Smooth muscle cell (in vitro differentiated cells): ENCODE data around the gene ETV6. TPM values are rescaled to one million over a fixed set of nuclear protein-coding genes. Genes with fewer than 3 reads are reported as not detected.
"Not testable (repeated sequence)": the region's sequence is repeated elsewhere in the genome, so short reads cannot be mapped to it uniquely, and the experiment has no call there.

Source experiments
- DNase-seq: peaks from one replicate; lab custom pipeline; 2025; ENCODE audit not compliant: unreplicated experiment; lab: John Stamatoyannopoulos, UW
- H2AFZ ChIP-seq: fragments of 200-600 bp; sonication (generic); 2 replicates; pipeline ENCODE4 v1.6.0; 2016; ENCODE audit warnings: antibody characterized with exemption, low read depth, mild to moderate bottlenecking
- H3F3A ChIP-seq: fragments of 200-600 bp; sonication (generic); 2 replicates; pipeline ENCODE4 v1.6.0; 2017; ENCODE audit warnings: antibody characterized with exemption, low read depth
- H3K27ac ChIP-seq: fragments of 200-600 bp; sonication (generic); 2 replicates; pipeline ENCODE4 v1.5.1; 2016; ENCODE audit warnings: low read depth, mild to moderate bottlenecking
- H3K27me3 ChIP-seq: fragments of 200-600 bp; sonication (generic); 2 replicates; pipeline ENCODE4 v1.6.1; 2016; ENCODE audit warnings: low read depth, mild to moderate bottlenecking
- H3K36me3 ChIP-seq: fragments of 200-600 bp; sonication (generic); 2 replicates; pipeline ENCODE4 v1.5.1; 2016; ENCODE audit warnings: low read depth
- H3K4me1 ChIP-seq: fragments of 200-600 bp; sonication (generic); 2 replicates; pipeline ENCODE4 v1.5.1; 2016; ENCODE audit warnings: low read depth
- H3K4me2 ChIP-seq: fragments of 200-600 bp; sonication (generic); 2 replicates; pipeline ENCODE4 v1.6.0; 2016; ENCODE audit warnings: mild to moderate bottlenecking
- H3K4me3 ChIP-seq: fragments of 200-600 bp; sonication (generic); 2 replicates; pipeline ENCODE4 v1.5.1; 2016; ENCODE audit warnings: mild to moderate bottlenecking
- H3K79me2 ChIP-seq: fragments of 200-600 bp; sonication (generic); 2 replicates; pipeline ENCODE4 v1.6.0; 2016; ENCODE audit warnings: low read depth, mild to moderate bottlenecking
- H3K9ac ChIP-seq: fragments of 200-600 bp; sonication (generic); 2 replicates; pipeline ENCODE4 v1.6.0; 2016; ENCODE audit warnings: low read depth
- H3K9me3 ChIP-seq: fragments of 200-600 bp; sonication (generic); replicated peaks from 2 replicates; pipeline ENCODE4 v1.5.1; 2016; ENCODE audit warnings: low read depth
- H4K20me1 ChIP-seq: fragments of 200-600 bp; sonication (generic); 2 replicates; pipeline ENCODE4 v1.6.0; 2016; ENCODE audit warnings: low read depth
- CTCF ChIP-seq: fragments of 200-600 bp; sonication (generic); IDR thresholded peaks from 2 replicates; pipeline ENCODE4 v1.5.1; 2017; ENCODE audit warnings: borderline replicate concordance, mild to moderate bottlenecking, antibody characterized with exemption; ENCODE audit not compliant: insufficient read depth, poor library complexity, severe bottlenecking
- WGBS: methylation state at CpG from one replicate; pipeline ENCODE4 v1.1.7; 2016; ENCODE audit warnings: low lambda C conversion rate; 5-methylcytosine and 5-hydroxymethylcytosine counted together
- polyA plus RNA-seq: library from polyadenylated mRNA; unstranded; fragments of >200 nt; fragmentation: Nextera tagmentation; extraction: Ambion mirVana; gene quantifications from 2 replicates; pipeline ENCODE4 v1.2.1, GENCODE V29; 2016
- total RNA-seq: library from RNA; depleted of rRNA; stranded (reverse); fragments of >200 nt; gene quantifications from 2 replicates; pipeline ENCODE4 v1.2.3, GENCODE V29; 2014

The ETV6 gene
- total and polyA plus RNA-seq, 2 experiments from 2014 or later = 11.5 to 23.8 TPM

GRCh38 chr12:11621797-11622423 is 27.6 kb upstream of the ETV6 start:
- H3F3A ChIP-seq = peaks cover 14% of the 10 kb centered on the region
- H3K27me3 ChIP-seq = no peaks in the 10 kb centered on the region
- 62% methylated on average over 5 of the region's 5 CpGs for WGBS
- H3K9ac ChIP-seq = no peak overlapping the region
- no peak overlapping the region for H3K4me2 ChIP-seq
- no peak overlapping the region for H3K4me3 ChIP-seq
- peak overlapping the region; percentile 76 for H3K27ac ChIP-seq
- H2AFZ ChIP-seq = no peak overlapping the region
- no peaks in the 10 kb centered on the region for H3K79me2 ChIP-seq
- H3K9me3 ChIP-seq = no peaks in the 10 kb centered on the region
- peaks cover 19% of the 10 kb centered on the region for H3K4me1 ChIP-seq
- no peaks in the 10 kb centered on the region for H4K20me1 ChIP-seq
- H3K36me3 ChIP-seq = no peaks in the 10 kb centered on the region
- DNase-seq = no peak
- no peak for TF ChIP-seq CTCF

GRCh38 chr12:11622876-11623281 is 26.6 kb upstream of the ETV6 start:
- 10% methylated on average over 5 of the region's 5 CpGs for WGBS
- peak overlapping the region; percentile 82 for H2AFZ ChIP-seq

GRCh38 chr12:11623382-11623781 is 26.1 kb upstream of the ETV6 start:
- no peak for DNase-seq
- no peak for TF ChIP-seq CTCF
- peaks cover 14% of the 10 kb centered on the region for H3F3A ChIP-seq
- no peak overlapping the region for H3K4me3 ChIP-seq
- no peaks in the 10 kb centered on the region for H3K36me3 ChIP-seq
- peak overlapping the region; percentile 76 for H3K27ac ChIP-seq
- peaks cover 19% of the 10 kb centered on the region for H3K4me1 ChIP-seq
- no peaks in the 10 kb centered on the region for H3K9me3 ChIP-seq
- peak overlapping the region; percentile 74 for H3K4me2 ChIP-seq
- H3K27me3 ChIP-seq = no peaks in the 10 kb centered on the region
- no peaks in the 10 kb centered on the region for H4K20me1 ChIP-seq
- no peak overlapping the region for H3K9ac ChIP-seq
- peak overlapping the region; percentile 82 for H2AFZ ChIP-seq
- WGBS = 13% methylated on average over 4 of the region's 4 CpGs
- H3K79me2 ChIP-seq = no peaks in the 10 kb centered on the region

More at GRCh38 chr12:11622876-11623281, 26.6 kb upstream of the ETV6 start:
- H3K9ac ChIP-seq = no peak overlapping the region
- H3K27me3 ChIP-seq = no peaks in the 10 kb centered on the region
- no peak for TF ChIP-seq CTCF
- no peaks in the 10 kb centered on the region for H3K36me3 ChIP-seq
- H3K79me2 ChIP-seq = no peaks in the 10 kb centered on the region
- H3K9me3 ChIP-seq = no peaks in the 10 kb centered on the region
- H3K4me2 ChIP-seq = peak overlapping the region; percentile 74
- H3F3A ChIP-seq = peaks cover 14% of the 10 kb centered on the region
- no peak overlapping the region for H3K4me3 ChIP-seq
- no peak for DNase-seq
- H4K20me1 ChIP-seq = no peaks in the 10 kb centered on the region
- peaks cover 19% of the 10 kb centered on the region for H3K4me1 ChIP-seq
- peak overlapping the region; percentile 76 for H3K27ac ChIP-seq

- no peak overlapping the region for H2AFZ ChIP-seq
- TF ChIP-seq CTCF = no peak
- H4K20me1 ChIP-seq = no peaks in the 10 kb centered on the region
- 92% methylated on average over 1 of the region's 1 CpG for WGBS
- DNase-seq = no peak
- H3F3A ChIP-seq = peaks cover 14% of the 10 kb centered on the region
- H3K79me2 ChIP-seq = no peaks in the 10 kb centered on the region
- H3K9ac ChIP-seq = no peak overlapping the region
- peaks cover 19% of the 10 kb centered on the region for H3K4me1 ChIP-seq
- H3K27ac ChIP-seq = peak overlapping the region; percentile 76
- no peaks in the 10 kb centered on the region for H3K9me3 ChIP-seq
- H3K36me3 ChIP-seq = no peaks in the 10 kb centered on the region
- peak overlapping the region; percentile 74 for H3K4me2 ChIP-seq
- H3K27me3 ChIP-seq = no peaks in the 10 kb centered on the region
- H3K4me3 ChIP-seq = no peak overlapping the region
These were observed 25.4 kb upstream of the ETV6 start for GRCh38 chr12:11624116-11624515.

GRCh38 chr12:11627709-11628108 is 21.8 kb upstream of the ETV6 start:
- not testable (repeated sequence) for H3K9me3 ChIP-seq, H3K4me2 ChIP-seq, H3K27me3 ChIP-seq, H4K20me1 ChIP-seq, DNase-seq, H2AFZ ChIP-seq, H3F3A ChIP-seq, H3K27ac ChIP-seq, H3K4me3 ChIP-seq, H3K79me2 ChIP-seq, H3K36me3 ChIP-seq, H3K9ac ChIP-seq
- WGBS = 80% methylated on average over 5 of the region's 6 CpGs
- H3K4me1 ChIP-seq = peaks cover 12% of the 10 kb centered on the region
